Adipocyte (in vitro differentiated cells): Measurements from ENCODE around the gene PSMA3.

ENCODE experiments used
- DNase-seq: peaks from one replicate; pipeline ENCODE4 v3.0.0-alpha.2; 2015; ENCODE audit warnings: low read depth
- H3K27me3 ChIP-seq: replicated peaks from 2 replicates; pipeline ENCODE4 v1.7.0; 2013; ENCODE audit warnings: mild to moderate bottlenecking, low read length, moderate library complexity; ENCODE audit not compliant: control insufficient read depth, insufficient read depth
- H3K36me3 ChIP-seq: 2 replicates; pipeline ENCODE4 v1.7.0; 2013; ENCODE audit warnings: low read length, mild to moderate bottlenecking, moderate library complexity; ENCODE audit not compliant: control insufficient read depth, insufficient read depth, severe bottlenecking
- H3K4me1 ChIP-seq: 2 replicates; pipeline ENCODE4 v1.7.0; 2013; ENCODE audit warnings: mild to moderate bottlenecking, low read length, moderate library complexity; ENCODE audit not compliant: control insufficient read depth, insufficient read depth
- H3K4me3 ChIP-seq: 2 replicates; pipeline ENCODE4 v1.7.0; 2013; ENCODE audit warnings: mild to moderate bottlenecking, low read length, moderate library complexity
- H3K9ac ChIP-seq: 2 replicates; pipeline ENCODE4 v1.7.0; 2013; ENCODE audit warnings: mild to moderate bottlenecking, low read length, moderate library complexity
- H3K9me3 ChIP-seq: 2 replicates; pipeline ENCODE4 v1.7.0; 2013; ENCODE audit warnings: mild to moderate bottlenecking, low read length, moderate library complexity; ENCODE audit not compliant: control insufficient read depth

PSMA3 gene

DNA sequence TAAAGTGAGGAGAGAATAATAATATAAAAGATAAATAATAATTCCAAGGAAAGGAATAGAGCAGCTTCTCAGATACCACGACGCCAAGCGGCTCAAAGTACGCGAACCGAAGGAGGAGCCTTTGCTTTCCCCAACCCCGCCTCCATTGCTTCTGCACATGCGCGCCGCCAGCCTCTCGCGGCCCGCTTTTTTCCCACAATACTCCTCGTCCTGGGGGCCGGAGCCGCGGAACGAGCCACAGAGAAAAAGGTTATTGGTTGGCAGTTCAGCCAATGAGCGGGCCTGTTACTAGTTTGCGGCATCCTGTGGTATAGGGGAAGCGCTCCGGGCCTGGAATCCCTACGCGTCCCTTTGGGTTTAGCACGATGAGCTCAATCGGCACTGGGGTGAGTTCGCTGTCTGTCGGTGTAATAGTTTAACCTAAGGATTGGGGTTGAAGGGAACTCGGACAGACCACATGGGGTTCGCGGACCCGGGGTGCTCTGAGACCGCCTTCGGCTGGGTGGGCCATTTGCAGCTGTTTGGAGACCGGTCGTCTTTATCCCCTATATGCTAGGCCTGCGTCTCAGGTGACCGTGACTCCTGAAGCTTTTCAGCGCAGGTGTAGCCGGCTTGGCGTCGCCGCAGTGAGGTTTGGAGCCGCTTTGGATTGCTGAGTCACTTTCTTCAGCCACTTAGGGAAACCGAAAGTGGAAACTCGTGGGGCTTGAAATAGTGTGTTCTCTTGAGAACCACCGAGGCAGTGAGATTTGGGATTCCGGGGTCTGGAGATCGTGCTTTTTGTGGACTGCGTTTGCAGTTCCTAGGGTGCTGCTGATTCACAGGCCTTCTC is at the start of gene PSMA3:
Gene PSMA3 (plus strand): TSS at position 288 of the 832 bp plus-strand sequence. CDS start 78 bp downstream, at position 366.
- Histone ChIP-seq H3K9me3 (no peaks in the 10 kb centered on the region), H3K9ac (peak within 1 kb of the TSS; percentile 99), H3K36me3 (peaks cover 18% of the 10 kb centered on the region), H3K4me3 (peak within 1 kb of the TSS; percentile 98), H3K4me1 (peaks cover 30% of the 10 kb centered on the region), H3K27me3 (no peaks in the 10 kb centered on the region)
- DNase-seq: peak; percentile 99

- no peak for DNase-seq
- no peaks in the 10 kb centered on the region for H3K27me3 ChIP-seq
- H3K4me3 ChIP-seq: no peak overlapping the region
- peaks cover 5% of the 10 kb centered on the region for H3K4me1 ChIP-seq
- no peaks in the 10 kb centered on the region for H3K9me3 ChIP-seq
- no peaks in the 10 kb centered on the region for H3K36me3 ChIP-seq
- no peak overlapping the region for H3K9ac ChIP-seq
These were observed 48.4 kb upstream of the PSMA3 start for GRCh38 chr14:58196198-58196597.

DNA sequence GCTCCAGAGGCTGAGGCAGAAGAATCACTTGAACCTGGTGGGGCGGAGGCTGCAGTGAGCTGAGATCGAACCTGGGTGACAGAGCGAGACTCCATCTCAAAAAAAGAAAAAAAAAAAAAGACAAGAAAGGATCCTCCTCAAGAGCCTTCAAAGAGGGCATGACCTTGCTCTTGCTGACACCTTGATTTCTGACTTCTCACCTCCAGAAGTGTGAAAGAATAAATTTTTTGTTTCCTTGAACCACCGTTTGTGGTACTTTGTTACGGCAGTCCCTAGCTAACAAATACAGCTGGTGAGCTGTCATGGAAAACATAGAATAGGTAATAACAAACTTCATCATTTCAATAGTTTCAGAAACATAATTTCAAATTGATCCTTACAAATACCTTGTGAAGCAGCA is 46.6 kb upstream of the PSMA3 start:
- H3K27me3 ChIP-seq: no peaks in the 10 kb centered on the region
- H3K4me1 ChIP-seq: peaks cover 13% of the 10 kb centered on the region
- DNase-seq: no peak
- peaks cover under 1% of the 10 kb centered on the region for H3K36me3 ChIP-seq
- H3K9me3 ChIP-seq: no peaks in the 10 kb centered on the region
- no peak overlapping the region for H3K4me3 ChIP-seq
- no peak overlapping the region for H3K9ac ChIP-seq

GRCh38 chr14:58199726-58200479 is 44.7 kb upstream of the PSMA3 start, which contains the start of gene ACTR10:
Gene ACTR10, plus strand, starts transcription at chr14:58200149. Its CDS starts 69 bp downstream, at chr14:58200218.
- Histone ChIP-seq H3K9me3 (no peaks in the 10 kb centered on the region), H3K27me3 (no peaks in the 10 kb centered on the region), H3K4me1 (peaks cover 13% of the 10 kb centered on the region), H3K9ac (peak within 1 kb of the TSS; percentile 98), H3K4me3 (peak within 1 kb of the TSS; percentile 99), H3K36me3 (peaks cover 14% of the 10 kb centered on the region)
- peak; percentile 93 for DNase-seq

GRCh38 chr14:58200480-58200841 is 44.2 kb upstream of the PSMA3 start:
- Histone ChIP-seq H3K36me3 (peaks cover 14% of the 10 kb centered on the region), H3K27me3 (no peaks in the 10 kb centered on the region), H3K9ac (peak overlapping the region; percentile 98), H3K9me3 (no peaks in the 10 kb centered on the region), H3K4me3 (peak overlapping the region; percentile 99), H3K4me1 (peaks cover 13% of the 10 kb centered on the region)
- DNase-seq: no peak

DNA sequence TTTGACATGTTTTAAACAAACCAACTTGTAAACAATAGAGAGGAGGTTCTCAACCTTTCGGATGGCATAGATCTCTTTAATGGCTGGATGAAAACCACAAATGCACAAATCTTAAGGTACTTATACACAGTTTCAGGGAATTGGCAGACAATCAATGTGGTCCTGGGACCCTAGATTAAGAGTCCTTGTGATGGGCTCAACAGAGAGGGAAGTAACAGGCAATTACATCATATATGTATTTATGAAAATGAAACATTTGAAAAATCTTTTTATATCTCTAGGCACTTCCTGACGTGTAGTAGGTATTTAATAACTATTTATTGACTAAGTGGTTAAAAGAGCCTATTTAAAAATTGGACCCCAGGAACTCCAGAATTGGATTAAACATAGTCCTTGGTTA is 43.8 kb upstream of the PSMA3 start:
- H3K36me3 ChIP-seq: peaks cover 14% of the 10 kb centered on the region
- H3K4me1 ChIP-seq: peaks cover 13% of the 10 kb centered on the region
- peak overlapping the region; percentile 99 for H3K4me3 ChIP-seq
- H3K9me3 ChIP-seq: no peaks in the 10 kb centered on the region
- no peaks in the 10 kb centered on the region for H3K27me3 ChIP-seq
- H3K9ac ChIP-seq: peak overlapping the region; percentile 98
- peak; percentile 32 for DNase-seq

GRCh38 chr14:58213176-58213575 is 31.5 kb upstream of the PSMA3 start:
- Histone ChIP-seq H3K9me3 (no peaks in the 10 kb centered on the region), H3K4me3 (no peak overlapping the region), H3K4me1 (no peaks in the 10 kb centered on the region), H3K36me3 (peaks cover 90% of the 10 kb centered on the region), H3K27me3 (no peaks in the 10 kb centered on the region), H3K9ac (no peak overlapping the region)
- DNase-seq: no peak

GRCh38 chr14:58215191-58215914 is 29.3 kb upstream of the PSMA3 start:
- Histone ChIP-seq H3K9me3 (no peaks in the 10 kb centered on the region), H3K9ac (no peak overlapping the region), H3K4me1 (no peaks in the 10 kb centered on the region), H3K36me3 (peaks cover 82% of the 10 kb centered on the region), H3K4me3 (no peak overlapping the region), H3K27me3 (no peaks in the 10 kb centered on the region)
- DNase-seq: no peak

GRCh38 chr14:58216544-58216943 is 28.1 kb upstream of the PSMA3 start:
- peak; percentile 30 for DNase-seq
- Histone ChIP-seq H3K4me3 (no peak overlapping the region), H3K9me3 (no peaks in the 10 kb centered on the region), H3K9ac (no peak overlapping the region), H3K27me3 (no peaks in the 10 kb centered on the region), H3K36me3 (peaks cover 78% of the 10 kb centered on the region), H3K4me1 (no peaks in the 10 kb centered on the region)

DNA sequence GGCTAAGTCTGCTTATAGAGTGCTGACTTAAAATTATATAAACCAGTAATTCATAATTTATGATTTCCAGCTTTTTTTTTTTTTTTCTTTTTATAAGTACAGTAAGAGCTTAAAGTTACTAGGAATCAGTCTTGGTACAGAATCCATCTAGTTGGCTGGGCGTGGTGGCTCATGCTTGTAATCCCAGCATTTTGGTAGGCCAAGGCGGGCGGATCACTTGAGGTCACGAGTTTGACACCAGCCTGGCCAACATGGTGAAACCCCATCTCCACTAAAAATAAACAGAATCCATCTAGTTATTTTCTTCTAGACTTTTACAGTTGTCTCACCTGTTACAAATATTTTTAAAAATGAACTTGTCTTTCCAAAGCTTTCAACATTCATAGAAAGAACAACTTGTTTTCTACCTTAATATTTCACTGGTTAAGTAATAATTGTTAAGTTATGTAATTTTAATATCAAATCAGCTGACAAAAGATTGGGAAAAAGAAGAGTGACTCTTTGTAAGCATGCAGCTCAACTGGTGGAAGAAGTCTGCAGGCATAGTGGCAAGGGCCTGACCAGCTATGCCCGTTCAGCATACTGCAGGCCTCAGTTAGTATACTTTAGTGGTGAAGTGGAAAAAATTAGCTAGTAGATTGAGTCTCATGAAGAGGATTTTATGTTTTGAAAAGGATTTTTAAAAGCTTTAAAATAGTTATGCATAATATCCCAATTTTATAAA is 17.4 kb upstream of the PSMA3 start:
- no peak for DNase-seq
- H3K36me3 ChIP-seq: peaks cover 60% of the 10 kb centered on the region

More for the DNA sequence above, 17.4 kb upstream of the PSMA3 start:
- Histone ChIP-seq H3K27me3 (no peaks in the 10 kb centered on the region), H3K4me3 (no peak overlapping the region), H3K4me1 (no peaks in the 10 kb centered on the region), H3K9ac (no peak overlapping the region), H3K9me3 (no peaks in the 10 kb centered on the region)
